Fibroblast of lung (primary cell): Measurements from ENCODE around the gene ZNF853.

Source experiments
- CTCF ChIP-seq, 2 donors: IDR thresholded peaks in 1 of 2; conservative IDR thresholded peaks in 1 of 2; 1 replicate in 1 of 2; 2 replicates in 1 of 2; pipeline ENCODE4 v1.5.1; 2011 to 2012; ENCODE audit warnings: low read length in 2 of 2, control low read depth in 1 of 2, inconsistent platforms in 1 of 2, low read depth in 1 of 2, mild to moderate bottlenecking in 1 of 2
- EZH2 ChIP-seq: IDR thresholded peaks from 2 replicates; pipeline ENCODE4 v1.5.1; 2012; ENCODE audit warnings: low read length, control low read depth, mild to moderate bottlenecking; ENCODE audit errors: missing control alignments

- TF ChIP-seq CTCF (conservative IDR thresholded peaks at IDR 0.05 in 1 of 2, IDR thresholded peaks at IDR 0.05 in 1 of 2; ENCODE audit: low read depth in 1 of 2, low read length in 2 of 2) (no peak), EZH2 (no peak)
These were observed 8.4 kb upstream of the ZNF853 start for GRCh38 chr7:6606866-6607583.
